DMS 273 treated with DMSO at 0.1 percent for 48 hours (cell line): ENCODE measurements around the gene PAIP2B.
"Not testable (repeated sequence)": the region's sequence is repeated elsewhere in the genome, so short reads cannot be mapped to it uniquely, and the experiment has no call there.

Experiments used
- DNase-seq: peaks from one replicate; lab custom pipeline; 2025; lab: John Stamatoyannopoulos, UW

The PAIP2B gene

DNA sequence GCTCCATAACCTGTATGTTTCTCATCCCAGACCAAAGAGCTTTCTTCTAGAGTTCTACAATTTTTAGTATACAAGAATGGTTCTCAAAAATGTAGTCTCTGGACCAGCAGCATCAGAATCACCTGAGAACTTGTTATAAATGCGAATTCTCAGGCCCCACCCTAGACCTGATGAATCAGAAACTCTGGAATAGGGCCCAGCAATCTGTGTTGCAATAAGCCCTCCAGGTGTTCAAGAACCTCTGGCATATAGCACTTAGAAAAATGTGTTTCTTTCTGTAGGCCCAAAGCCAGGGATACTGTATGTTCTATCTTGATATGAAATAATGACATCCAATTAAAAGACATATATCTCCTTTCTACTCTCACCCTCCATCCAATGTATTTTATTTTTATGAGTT is 10.4 kb downstream of the PAIP2B start:
- DNase-seq: no peak

DNA sequence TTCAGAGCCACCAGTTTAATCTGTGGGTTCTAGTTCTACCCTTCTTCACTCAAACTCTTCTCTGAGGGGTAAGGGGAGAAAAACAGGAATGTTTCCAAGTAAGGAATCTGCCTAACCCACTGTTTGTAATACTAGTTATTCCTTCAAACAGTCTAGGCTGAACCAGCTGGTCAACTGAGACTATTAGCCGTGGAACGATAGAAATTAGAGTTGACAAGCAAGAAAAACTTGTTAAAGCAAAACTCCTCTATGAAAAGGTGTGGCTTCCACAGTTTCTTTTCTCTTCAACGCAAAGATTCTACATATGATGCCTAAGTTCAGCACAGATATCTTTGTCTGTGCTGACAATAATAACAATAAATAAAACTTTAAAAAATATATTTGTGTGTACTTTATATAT is 11.5 kb downstream of the PAIP2B start:
- no peak for DNase-seq

DNA sequence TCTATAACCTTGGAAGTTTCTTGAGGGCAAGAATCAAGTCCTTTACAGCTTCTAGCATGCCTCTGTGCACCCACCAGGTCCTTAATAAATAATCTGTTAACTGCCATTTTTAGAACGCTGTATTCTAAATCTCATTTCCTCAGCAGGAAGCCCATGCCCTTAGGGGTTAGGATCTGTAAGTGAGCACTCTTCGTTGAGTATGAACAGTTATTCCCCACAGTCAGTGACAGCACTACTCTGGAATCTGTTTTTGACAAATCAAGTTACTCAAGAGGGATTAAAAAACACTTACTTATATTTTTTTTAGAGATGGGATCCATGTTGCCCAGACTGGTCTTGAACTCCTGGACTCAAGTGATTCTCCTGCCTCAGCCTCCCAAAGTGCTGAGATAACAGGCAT is 14.6 kb downstream of the PAIP2B start:
- no peak for DNase-seq

DNA sequence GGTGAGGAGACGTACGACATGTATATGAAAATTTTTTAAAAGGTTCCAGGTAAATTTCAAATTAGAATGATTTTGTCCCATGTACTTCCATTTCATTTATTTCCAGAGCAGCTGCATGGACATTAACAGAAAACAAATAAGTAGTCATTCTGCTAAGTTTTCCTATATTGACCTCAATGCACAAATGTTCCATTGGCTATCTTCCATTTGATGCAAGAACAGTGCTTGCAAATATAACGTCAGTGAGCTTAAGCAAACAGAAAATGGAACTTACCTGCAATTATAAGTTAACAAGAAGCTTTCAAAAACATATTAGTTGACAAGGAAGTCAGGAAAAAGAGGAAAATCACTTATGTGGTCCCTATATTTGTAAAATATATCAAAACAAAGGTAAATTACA is 16.6 kb downstream of the PAIP2B start:
- DNase-seq: no peak

DNA sequence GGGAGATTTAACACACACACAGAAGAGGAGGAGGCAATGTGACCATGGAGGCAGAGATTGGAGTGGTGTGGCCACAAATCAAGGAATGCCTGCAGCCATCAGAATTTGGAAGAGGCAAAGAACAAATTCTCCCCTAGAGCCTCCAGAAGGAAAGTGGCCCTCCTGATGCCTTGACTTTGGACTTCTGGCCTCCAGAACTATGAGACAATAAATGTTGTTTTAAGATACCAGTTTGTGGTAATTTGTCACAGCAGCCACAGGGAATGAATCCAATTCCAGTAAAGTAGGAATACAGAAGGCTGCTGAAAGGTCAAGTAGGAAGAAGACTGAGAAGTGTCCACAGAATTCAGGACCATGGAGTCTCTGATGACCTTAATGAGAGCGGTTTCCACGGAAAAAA is 18.1 kb downstream of the PAIP2B start:
- DNase-seq: no peak

DNA sequence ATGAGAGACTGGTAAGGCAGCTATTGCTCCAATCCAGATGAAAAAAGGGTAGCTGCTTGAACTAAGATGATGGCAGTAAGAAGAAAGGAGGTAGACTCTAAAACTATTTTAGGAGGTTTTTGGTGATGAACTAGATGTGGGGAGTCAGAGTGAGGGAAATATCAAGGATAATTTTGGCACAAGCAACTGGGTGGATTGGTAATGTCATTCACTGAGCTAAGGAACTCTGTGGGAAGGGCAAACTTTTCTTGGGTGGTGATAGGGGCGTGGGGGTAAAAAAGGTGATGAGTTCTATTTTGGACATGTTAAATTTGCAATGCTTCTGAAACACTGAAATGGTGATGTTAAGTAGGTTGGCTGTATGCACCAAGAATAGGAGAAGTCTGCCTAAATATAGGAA is 19.3 kb downstream of the PAIP2B start:
- no peak for DNase-seq

DNA sequence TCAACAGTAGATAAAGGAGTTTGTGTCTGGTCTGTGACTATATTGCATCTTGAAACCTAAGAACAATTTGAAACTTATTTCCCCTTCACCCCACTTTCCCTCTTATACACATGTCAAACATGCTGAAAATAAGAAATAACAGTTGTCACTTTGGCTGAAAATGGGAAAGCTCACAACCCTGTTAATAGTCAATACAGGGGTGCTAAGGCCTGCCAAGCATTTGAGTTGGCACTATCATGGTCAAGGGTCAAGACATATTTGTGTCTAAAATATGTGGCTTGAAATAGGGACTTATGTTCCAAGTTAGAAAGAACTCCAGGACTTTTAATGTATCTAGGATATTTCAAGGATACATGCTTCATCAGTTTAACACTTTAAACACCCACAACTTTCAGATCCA is 20.6 kb downstream of the PAIP2B start:
- DNase-seq: no peak

DNA sequence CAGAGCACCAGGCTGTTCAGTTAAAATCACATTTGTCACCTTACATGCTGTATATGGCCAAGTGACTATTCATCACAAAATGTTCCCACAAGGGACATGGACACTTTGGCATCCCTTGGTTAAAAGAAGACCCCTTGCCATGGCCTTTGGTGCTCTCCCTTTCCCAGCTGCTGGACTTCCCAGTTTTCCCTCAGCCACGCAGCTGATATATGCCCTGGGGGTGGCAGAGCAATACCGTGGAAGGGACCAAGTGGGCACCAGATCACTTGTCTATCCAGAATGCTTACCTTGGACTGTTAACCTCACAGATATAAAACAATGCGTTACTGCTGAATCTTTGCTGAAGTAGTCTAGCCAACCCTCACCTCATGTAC is 35.3 kb downstream of the PAIP2B start:
- no peak for DNase-seq

DNA sequence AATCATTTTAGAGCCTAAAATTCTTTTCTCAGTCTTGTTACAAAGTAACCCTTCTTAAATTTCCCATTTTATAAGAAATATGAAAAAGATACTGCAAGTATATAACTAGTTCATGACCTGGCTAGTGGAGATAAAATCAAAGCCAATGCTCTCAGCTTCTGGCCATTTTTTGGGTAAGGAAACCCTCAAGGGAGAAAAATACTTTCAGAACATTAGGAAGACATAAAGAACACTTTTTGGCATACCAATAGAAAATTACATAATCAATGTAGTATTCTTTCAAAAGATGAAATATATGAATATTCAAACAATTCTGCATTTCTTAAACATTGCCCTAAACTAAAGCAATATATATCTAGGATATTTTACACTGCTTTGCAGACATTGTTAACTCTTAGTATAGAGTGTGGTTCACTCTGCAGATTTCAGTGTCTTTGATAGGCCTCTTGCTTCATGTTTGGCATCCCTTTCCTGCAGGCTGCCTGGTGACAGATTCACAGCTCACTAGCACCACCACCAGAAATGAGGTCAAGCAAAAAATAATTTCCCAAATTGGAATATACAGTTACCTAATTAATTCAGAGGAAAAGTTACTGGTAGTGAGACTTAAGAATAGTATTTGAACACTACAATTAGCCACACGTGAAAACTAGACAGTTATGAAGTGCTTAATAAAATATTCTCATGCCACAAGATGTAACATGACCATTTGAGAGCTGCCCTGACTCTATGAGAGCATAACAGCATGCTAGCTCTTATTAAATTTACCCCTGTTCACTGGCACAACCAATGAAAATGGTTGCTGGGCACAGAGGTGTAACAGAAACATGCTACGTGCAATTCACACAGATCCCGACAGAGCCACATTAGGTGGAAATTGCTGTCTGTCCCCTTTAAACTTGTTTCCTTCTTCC is 36.0 kb downstream of the PAIP2B start:
- peak; percentile 4 for DNase-seq

DNA sequence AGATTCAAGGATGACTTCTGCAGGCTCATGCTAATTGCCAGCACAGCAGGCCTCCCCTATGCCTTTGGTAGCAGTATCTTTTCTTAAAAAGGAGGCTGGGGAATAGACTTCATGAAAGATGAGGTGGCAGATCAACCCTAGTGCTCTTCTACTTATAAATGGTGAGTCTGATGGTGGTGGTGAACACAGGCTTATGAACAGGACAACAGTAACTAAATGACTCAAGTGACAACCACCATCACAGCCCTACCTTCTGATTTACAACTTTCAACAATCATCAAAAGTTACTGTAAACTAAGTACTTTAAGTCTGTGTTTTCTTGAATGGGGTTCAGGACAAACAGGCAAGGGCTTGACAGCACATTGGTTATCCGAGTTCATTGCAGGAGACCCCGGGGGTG is 39.3 kb downstream of the PAIP2B start:
- no peak for DNase-seq

DNA sequence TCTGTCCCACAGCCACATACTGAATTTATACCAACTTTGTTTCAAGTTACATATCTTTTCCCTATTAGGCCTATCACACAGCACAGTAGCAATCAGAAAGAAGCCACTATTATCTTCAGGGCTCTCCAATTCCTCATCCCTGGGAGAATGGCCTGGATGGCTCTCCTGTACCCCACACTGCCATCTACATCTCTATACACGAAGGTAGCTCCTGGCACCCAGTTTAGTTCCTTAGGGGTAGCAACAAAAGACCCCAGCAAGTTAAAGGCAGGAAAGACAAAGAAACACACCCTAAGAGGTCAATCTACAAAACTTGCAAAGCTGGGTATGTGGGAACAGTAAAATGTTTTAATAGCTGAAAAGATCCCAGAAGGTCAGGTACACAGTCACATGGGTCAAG is 39.9 kb downstream of the PAIP2B start:
- no peak for DNase-seq

DNA sequence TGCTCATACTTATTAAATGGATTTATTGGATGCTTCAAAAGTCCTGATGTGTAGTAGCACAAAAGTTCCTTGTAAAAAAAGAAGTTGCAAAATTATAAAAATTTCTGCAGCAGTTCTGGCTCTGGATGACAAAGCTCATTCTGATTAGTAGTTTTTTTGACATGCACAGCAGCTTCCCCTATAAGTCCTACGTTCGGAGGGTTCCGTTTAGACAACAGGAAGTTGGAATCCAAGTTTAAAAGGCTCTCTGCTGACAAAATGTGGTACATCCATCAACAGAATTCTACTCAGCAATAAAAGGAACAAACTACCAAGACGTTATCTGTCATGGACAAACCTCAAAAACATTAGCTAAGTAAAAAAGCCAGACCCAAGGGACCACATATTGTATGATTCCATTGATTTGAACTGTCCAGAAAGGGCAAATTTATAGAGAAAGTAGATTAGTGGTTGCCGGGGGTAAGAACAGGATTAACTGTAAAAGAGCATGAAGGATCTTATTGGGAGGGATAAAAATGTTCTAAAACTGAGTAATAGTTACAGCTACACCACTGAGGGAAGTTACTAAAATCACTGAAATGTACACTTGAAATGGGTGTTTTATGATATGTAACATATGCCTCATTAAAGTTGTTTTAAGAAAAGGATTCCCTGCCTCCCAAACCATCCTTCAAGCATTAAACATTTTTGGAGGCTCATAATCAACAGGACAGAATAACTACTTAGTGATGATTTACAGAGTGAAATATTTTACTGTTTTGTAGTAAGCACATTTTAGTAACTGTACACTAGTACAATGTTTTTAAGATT is 43.4 kb downstream of the PAIP2B start:
- not testable (repeated sequence) for DNase-seq

DNA sequence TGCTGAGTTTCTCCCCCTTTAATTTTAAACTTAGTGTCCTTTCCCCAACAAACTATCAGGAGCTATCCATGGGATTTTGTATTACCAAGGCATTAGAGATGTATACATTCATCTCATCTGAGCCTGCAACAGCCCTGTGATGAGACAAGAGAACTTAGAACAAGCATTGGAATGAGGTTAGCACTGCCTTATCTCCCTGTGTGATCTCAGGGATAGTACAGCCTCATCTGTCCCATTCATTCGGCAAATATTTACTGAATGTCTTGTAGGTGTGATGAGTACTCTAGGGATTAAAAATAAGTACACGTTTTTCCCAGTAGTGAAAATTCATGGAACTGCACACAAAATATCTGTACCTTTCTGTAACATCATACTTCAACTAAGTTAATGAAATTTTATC is 45.6 kb downstream of the PAIP2B start:
- no peak for DNase-seq

DNA sequence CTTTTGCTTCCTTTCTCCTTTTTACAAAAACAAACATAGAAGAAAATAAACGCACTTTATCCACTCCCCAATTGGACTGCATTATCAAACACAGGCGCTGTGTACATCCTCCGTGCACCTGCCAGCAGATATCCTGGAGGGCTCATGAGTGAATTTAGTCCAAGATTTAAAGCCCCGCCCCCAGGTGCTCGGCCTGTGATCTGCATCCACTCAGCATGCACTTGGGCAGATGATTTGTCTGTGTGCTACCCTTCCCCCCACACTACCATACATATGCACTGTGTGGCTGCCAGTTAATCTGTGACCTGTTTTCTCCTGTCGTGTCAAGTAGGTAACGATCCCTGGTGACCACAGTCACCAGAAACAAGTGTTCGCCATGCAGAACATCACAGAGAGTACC is 48.1 kb downstream of the PAIP2B start:
- DNase-seq: not testable (repeated sequence)

DNA sequence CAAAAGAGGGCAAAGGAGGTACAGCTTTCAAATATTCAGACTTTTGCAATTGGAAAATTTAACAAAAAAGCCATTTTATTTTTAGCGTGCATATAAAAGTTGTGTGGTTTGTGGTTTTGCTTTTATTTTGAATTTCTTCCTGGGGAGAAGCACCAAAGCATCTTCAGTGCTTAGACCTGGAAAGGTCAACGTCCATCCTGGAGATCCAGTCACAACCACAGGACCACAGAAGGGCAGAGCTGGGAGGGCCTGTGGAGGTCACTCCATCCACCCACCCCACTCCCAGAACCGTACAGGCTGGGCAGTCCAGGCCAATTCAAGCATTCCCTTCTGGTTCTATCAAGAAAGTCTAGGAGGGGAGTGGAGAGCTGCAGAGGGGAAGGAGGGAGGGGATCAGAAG is 52.7 kb downstream of the PAIP2B start:
- no peak for DNase-seq

DNA sequence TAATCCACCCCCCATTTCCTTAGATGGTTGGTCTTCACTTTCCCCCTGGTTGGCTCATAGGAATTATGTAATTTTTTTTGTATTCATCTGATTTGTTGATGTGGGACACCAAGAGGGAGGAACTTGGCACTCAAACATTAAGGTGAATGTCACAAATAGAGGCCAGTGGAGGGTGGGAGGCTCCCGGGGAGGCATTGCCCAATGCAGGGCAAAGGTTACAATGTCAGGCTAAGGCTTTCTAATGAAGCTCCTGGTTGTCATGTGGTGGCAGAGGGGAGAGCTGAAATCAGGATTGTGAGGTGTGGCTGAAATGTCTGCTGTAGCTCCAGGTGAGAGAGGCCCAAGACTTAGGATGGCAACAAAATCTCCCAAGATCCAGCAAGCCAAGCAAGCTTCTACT is 53.8 kb downstream of the PAIP2B start:
- DNase-seq: no peak

DNA sequence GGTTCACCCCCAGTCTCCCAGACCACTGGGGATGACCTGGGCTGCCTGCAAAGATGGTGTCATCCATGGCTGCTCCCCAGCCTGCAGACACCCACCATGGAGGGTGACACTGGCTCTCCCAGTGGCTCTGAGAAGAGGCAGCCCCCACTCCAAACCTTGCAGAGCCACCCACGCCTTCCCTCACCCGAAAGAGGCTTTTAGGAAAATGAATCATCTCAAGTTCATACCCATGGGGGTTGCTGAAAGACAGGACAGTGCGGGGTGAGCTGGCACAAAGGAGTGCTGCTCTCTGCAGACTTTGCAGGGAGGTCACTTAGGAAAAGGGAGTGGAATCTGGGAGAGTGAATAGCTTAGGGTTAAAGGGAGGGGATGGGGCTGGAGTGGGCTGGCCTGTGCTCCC is 60.1 kb downstream of the PAIP2B start:
- no peak for DNase-seq

DNA sequence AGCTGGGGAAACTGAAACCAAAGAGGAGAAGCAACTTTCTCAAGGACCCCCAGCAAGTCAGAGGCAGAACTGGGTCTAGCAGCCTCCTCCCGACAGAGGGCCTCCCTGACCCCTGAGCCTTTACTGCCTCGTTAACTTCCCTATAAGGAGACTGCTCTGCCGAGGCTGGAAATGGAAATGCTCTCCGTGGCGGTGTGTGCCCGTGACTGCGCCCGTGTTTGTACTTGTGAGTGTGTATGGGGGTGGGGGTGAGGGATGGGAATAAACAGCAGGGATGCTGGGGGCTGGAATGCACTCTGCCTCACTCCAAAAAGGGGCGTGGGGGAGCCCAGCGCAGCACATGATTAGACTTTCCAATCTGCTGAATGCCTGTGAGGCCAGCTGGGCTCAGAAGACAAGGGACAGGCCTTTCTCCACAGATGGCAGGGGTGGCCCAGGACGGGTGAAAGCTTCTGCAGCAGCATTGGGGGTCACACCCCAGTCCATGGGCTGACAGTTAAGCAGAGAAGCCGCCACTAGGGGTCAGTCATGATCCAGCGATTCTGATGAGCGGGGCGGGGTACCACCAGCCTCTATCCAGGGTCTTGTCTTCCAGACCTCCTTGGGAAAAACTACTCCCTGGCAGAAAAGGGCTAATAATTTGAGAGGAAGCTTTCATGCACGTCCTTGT is 69.6 kb downstream of the PAIP2B start:
- DNase-seq: no peak

DNA sequence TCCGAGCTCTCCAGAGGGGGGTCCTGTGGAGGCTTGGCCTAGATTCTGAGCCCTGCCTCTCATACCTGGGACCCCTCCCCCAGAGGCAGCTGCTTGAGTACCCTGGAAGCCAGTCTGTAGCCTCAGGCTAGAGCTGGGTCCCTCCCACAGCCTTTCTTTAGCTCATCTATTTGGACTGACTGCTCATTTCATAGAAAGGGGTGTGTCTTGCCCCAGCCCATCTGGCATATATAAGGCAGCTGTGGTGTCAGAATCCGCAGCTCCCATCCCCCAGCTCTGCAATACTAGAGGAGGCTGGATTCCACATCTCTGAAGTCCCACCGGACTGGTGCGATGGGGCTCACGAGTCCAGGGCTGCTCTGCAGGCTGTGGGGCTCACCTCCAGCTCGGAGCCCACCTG is 70.3 kb downstream of the PAIP2B start:
- DNase-seq: peak; percentile 85

DNA sequence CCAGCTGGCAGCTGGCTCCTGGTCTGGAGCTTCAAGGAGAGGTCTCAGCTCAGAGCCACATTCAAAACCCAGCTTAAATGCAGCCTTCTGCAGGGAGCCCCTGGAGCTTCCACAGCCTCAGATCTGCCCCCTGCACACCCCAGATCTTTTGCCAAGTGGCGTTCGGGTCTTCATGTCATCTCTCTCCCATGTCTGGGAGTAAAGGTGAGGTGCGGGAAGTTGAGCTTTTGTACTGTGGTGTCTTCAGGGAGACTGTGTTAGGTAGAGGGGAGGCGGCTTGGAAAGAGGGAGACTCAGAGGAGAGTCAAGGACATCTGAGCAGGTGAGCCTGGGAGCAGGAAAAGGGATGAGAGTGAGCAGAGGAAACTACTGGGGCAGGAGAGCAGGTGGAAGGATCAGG is 71.1 kb downstream of the PAIP2B start:
- no peak for DNase-seq

DNA sequence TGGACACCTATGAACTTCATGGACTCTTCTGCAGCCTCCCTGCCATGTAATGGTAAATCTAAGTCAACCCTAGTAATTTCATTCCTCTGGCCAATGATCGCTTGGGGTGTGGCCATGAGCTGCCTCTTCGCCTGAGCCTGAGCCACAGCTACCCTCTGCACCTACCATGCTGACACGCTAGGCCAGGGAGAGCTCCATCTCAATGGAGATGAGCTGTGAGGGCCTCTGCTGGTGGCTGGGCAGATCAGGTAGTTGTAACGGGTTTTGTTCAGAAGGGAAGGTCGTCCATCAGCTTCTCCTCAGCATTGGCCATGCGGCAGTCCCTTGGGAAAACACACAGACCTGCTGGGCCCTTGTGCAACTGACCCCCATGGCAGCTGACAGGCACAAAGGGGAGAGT is 72.1 kb downstream of the PAIP2B start:
- no peak for DNase-seq

DNA sequence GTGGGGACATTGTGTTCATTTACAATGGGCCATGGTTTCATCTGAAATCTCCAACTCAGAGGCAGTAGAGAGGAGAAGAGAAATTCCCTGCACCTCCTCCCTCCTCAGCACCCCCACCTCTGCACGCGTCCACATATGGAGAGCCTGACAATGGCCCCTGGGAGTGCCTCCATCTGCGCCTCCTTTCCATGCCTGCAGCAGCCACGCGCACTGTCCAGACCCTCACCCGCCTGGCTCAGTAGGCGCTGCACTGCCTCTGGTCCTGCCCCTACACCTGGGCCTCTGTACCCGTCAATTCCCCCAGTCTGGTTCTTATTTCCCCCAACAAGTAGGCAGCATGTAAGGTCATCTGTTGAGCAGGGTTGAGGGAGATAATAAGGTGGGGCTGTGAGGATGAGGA is 72.6 kb downstream of the PAIP2B start:
- no peak for DNase-seq
